Activated naive CD4-positive, alpha-beta T cell treated with anti-CD3 and anti-CD28 coated beads for 36 hours (primary cell): ENCODE results near the gene GPR176. TPM values are rescaled to one million over a fixed set of nuclear protein-coding genes. Genes with fewer than 3 reads are reported as not detected.

Source experiments
- CTCF ChIA-PET: fragments of 350-600 bp; sonication (Branson Sonifier 250); formaldehyde crosslinking; loops from one replicate; lab custom pipeline; 2021; ENCODE audit warnings: antibody characterized with exemption; lab: Charles Lee
- DNase-seq: peaks from one replicate; pipeline ENCODE4 v3.0.0-alpha.2; 2020
- H3K27ac Mint-ChIP-seq: one replicate; pipeline ENCODE4 v1.8.0; 2021; ENCODE audit warnings: mild to moderate bottlenecking, mixed read lengths
- H3K27me3 Mint-ChIP-seq: one replicate; pipeline ENCODE4 v1.8.0; 2021; ENCODE audit warnings: low read depth, mixed read lengths
- H3K36me3 Mint-ChIP-seq: one replicate; pipeline ENCODE4 v1.8.0; 2021; ENCODE audit warnings: low read depth, mixed read lengths
- H3K4me1 Mint-ChIP-seq: one replicate; pipeline ENCODE4 v1.8.0; 2021; ENCODE audit warnings: low read depth, mixed read lengths
- H3K4me3 Mint-ChIP-seq: one replicate; pipeline ENCODE4 v1.8.0; 2021; ENCODE audit warnings: mild to moderate bottlenecking, moderate library complexity, mixed read lengths
- H3K9me3 Mint-ChIP-seq: one replicate; pipeline ENCODE4 v1.8.0; 2021; ENCODE audit warnings: mixed read lengths
- intact Hi-C: fragments of 100-400 bp; cut with micrococcal nuclease; formaldehyde crosslinking; loops from one replicate; pipeline ENCODE4 v1.15.1; 2023
- total RNA-seq, 2 experiments: library from RNA; stranded (reverse); gene quantifications; one replicate each; pipeline ENCODE4 v1.2.3, GENCODE V29; 2021

Gene GPR176
- total RNA-seq, 2 experiments from 2014 or later = 0.17 to 0.24 TPM

DNA sequence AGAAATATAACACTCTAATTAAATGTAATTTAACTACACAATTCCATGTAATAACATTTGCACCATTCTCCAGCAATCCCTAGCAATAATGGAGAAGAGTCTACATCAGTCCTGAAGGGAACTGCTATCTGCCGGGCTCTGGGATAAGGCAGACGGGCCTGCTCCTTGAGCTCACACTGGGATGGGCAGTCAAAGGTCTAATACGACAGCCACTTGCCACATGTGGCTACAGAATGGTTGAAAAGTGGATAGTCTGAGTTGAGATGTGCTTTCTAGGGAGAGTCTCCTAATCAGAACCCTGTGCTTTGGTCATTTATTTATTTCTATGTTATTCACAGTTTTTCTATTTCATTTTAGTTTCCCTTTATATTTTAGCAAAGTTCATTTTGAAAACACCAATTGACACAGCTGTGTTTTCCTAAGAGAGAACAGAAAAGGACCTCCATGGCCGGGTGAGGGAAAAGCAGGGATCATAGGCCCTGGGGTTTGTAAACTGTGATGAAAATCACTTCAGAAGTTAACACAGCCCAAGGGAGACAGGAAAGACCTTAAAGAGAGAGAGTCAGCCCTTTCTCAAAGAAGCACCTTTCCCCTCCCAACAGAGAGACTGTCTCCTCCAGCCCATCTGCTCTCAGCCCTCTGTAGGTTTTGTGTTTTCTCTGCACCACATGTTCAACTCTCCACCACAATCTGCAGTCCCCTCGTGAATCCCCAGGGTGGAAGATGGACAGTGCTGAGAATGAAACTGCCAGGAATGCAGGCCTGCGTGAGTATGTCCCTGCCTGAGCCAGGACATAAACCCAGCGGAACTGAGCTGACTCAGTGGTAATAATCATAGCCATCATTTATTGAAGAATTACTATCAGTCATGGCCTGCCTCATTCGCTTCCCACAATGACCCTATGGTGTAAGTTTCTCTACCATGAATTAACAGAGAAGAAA is 149.0 kb downstream of the GPR176 start:
- H3K27ac Mint-ChIP-seq = no peak overlapping the region
- no peaks in the 10 kb centered on the region for H3K9me3 Mint-ChIP-seq
- no peak for DNase-seq
- no peak overlapping the region for H3K4me3 Mint-ChIP-seq
- H3K36me3 Mint-ChIP-seq = no peaks in the 10 kb centered on the region
- H3K4me1 Mint-ChIP-seq = peaks cover 15% of the 10 kb centered on the region
- intact Hi-C loops = no loop called here
- no peaks in the 10 kb centered on the region for H3K27me3 Mint-ChIP-seq
- CTCF ChIA-PET = interaction anchor here (1.1 kb wide), 1 partner anchor 14 kb away, joined by 5 read pairs; no protein-coding TSS in a partner anchor

DNA sequence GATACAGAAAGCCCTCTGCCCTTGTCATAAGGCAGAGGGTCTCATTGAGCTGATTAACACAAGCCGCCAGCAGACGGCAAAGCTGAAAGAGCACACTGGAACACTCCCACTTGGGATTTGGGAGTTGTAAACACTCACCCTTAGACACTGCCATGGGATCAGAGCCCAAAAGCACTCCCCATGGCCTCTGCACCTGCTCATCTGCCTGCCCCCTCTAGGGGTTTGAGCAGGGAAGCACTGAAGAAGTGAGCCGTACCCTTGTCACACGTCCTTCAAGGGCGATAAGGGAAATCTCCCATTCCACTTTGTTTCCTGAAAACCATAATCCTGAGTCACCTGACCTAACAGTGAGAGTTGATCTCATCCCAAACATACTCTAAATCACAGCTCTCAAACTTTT is 152.1 kb downstream of the GPR176 start:
- intact Hi-C loops = no loop called here
- Mint-ChIP-seq H3K4me3 (no peak overlapping the region), H3K27ac (no peak overlapping the region), H3K9me3 (no peaks in the 10 kb centered on the region), H3K36me3 (no peaks in the 10 kb centered on the region), H3K27me3 (no peaks in the 10 kb centered on the region), H3K4me1 (no peaks in the 10 kb centered on the region)
- CTCF ChIA-PET = interaction anchor here (0.7 to 1.4 kb wide), 2 partner anchors 11 to 507 kb away, joined by 3 to 4 read pairs; no protein-coding TSS in a partner anchor
- DNase-seq = no peak

DNA sequence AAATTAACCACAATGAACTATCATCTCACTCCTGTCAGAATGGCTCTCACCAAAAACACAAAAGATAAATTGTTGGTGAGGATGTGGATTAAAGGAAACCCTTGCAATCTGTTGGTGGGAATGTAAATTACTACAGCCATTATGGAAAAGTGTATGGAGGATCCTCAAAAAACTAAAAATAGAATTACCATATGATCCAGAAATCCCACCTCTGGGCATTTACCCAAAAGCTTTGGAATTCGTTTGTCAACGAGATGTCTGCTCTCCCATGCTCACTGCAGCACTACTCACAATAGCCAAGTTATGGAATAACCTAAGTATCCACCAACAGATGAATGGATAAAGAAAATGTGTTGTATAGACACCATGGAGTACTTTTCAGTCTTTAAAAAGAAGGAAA is 159.1 kb downstream of the GPR176 start:
- no peak for DNase-seq
- Mint-ChIP-seq H3K36me3 (no peaks in the 10 kb centered on the region), H3K27ac (no peak overlapping the region), H3K9me3 (no peaks in the 10 kb centered on the region), H3K4me3 (no peak overlapping the region), H3K4me1 (no peaks in the 10 kb centered on the region), H3K27me3 (no peaks in the 10 kb centered on the region)
- intact Hi-C loops = no loop called here
- CTCF ChIA-PET = no interaction called here

DNA sequence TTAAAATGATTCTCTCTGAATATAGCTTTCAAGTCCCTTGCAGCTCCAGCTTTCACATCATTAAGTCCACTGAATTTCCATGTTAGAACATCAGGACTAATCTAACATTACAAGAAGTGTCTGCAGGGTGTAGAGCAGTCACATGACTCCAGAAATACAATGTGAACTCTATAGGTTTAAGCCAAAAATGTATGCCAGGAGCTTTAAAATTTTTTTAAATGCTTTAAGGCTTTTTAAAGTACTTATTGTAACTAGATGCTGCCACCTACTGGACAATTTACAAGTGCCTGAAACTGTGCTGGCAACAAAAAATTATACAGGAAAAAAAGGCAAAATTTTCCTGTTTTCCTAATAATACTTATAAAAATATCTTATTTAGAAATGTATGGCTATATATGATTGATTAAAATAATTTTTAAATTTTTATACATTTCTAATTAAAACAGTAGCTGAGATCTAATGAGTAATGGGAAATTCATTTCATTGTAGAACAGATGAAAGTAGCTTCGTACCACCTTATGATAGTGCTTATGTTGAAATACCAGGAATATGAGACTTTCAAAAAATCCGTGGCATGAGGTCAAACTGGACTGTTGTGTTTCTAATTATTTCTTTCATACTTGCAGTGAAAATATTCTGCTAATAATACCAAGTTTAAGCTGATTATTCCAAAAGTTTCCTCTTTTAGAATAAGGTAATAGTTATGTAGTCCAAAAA is 163.1 kb downstream of the GPR176 start:
- intact Hi-C loops = loop anchor here (1.0 to 10.0 kb wide), 6 partner anchors 71 to 1050 kb away; no protein-coding TSS in a partner anchor
- Mint-ChIP-seq H3K27ac (no peak overlapping the region), H3K27me3 (peaks cover 7% of the 10 kb centered on the region), H3K9me3 (no peaks in the 10 kb centered on the region), H3K4me3 (no peak overlapping the region), H3K4me1 (no peaks in the 10 kb centered on the region), H3K36me3 (no peaks in the 10 kb centered on the region)
- DNase-seq = peak; percentile 24
- CTCF ChIA-PET = interaction anchor here (0.6 to 4.9 kb wide), 40 partner anchors 9 to 1065 kb away, joined by 3 to 95 read pairs (median 5); partner anchors contain the start of genes FSIP1 and THBS1

DNA sequence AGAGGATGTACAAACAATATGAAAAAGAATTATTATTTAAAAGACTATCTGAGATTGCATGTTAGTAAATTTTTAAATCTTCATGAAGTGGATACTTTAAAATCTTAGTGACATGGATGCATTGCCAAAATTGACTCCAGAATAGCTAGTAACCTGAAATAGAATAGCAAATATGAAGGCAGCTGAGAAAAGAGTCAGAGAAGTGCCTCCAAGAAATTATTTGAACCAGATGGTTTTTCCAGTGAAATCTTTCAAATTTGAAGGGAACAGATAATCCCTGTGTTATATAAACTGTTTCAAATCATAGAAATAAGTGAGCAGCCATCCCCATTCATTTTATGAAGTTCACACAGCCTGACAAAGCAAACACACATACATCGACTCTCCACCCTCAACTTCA is 167.1 kb downstream of the GPR176 start:
- no peak overlapping the region for H3K27ac Mint-ChIP-seq
- no peaks in the 10 kb centered on the region for H3K36me3 Mint-ChIP-seq
- intact Hi-C loops = loop anchor here (10.0 kb wide), 1 partner anchor 578 kb away; no protein-coding TSS in a partner anchor
- DNase-seq = no peak
- peaks cover 21% of the 10 kb centered on the region for H3K27me3 Mint-ChIP-seq
- CTCF ChIA-PET = no interaction called here
- H3K4me3 Mint-ChIP-seq = no peak overlapping the region
- no peaks in the 10 kb centered on the region for H3K9me3 Mint-ChIP-seq
- no peaks in the 10 kb centered on the region for H3K4me1 Mint-ChIP-seq

DNA sequence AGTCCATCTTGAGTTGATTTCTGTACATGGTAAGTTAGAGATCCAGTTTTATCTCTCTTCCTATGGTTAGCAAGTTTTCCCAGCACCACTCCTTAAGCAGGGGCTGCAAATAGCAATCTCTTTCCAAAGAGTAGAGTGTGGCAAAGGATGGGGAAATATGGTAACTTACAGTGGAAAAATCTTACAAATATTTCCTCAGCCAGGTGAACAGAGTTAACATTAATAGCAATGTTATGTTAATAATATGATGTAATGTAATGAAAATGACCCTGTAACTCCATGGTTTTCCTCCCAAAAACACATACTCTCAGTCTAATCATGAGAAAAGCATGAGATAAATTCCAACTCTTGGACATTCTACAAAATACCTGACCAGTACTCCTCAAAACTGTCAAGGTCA is 167.8 kb downstream of the GPR176 start:
- H3K27ac Mint-ChIP-seq = no peak overlapping the region
- CTCF ChIA-PET = no interaction called here
- no peak overlapping the region for H3K4me3 Mint-ChIP-seq
- H3K4me1 Mint-ChIP-seq = no peaks in the 10 kb centered on the region
- H3K36me3 Mint-ChIP-seq = no peaks in the 10 kb centered on the region
- peaks cover 21% of the 10 kb centered on the region for H3K27me3 Mint-ChIP-seq
- no peak for DNase-seq
- intact Hi-C loops = loop anchor here (10.0 kb wide), 1 partner anchor 577 kb away; no protein-coding TSS in a partner anchor
- H3K9me3 Mint-ChIP-seq = no peaks in the 10 kb centered on the region

Other genes starting within 250 kb of the GPR176 start
- under 1 TPM; 0.21 to 0.27 TPM for gene FSIP1, start 137.4 kb downstream of the GPR176 start, total RNA-seq
- 10 to 100 TPM; 27.4 to 27.6 TPM for gene EIF2AK4, start 13.8 kb upstream of the GPR176 start, total RNA-seq
- gene SRP14, start 118.9 kb upstream of the GPR176 start, total RNA-seq = 100 to 1,000 TPM; 185 to 198 TPM
- 10 to 100 TPM in 1 of 2 experiments, 1 to 10 TPM in 1; 9.4 to 10.3 TPM for gene BMF, start 188.6 kb upstream of the GPR176 start, total RNA-seq
- gene BUB1B, start 240.8 kb upstream of the GPR176 start, total RNA-seq = 100 to 1,000 TPM; 102 to 106 TPM